GM18519 (cell line): ENCODE data around the gene CTDSPL.
A peak's percentile ranks its signal among the peaks of the same experiment; 100 is the strongest.

Experiments
- ATAC-seq: cut with Tn5 transposase; IDR thresholded peaks from one replicate; pipeline ENCODE4 v1.9.1; 2021; ENCODE audit warnings: mild to moderate bottlenecking, moderate library complexity; ENCODE audit not compliant: unreplicated experiment, low FRiP score

CTDSPL gene

DNA sequence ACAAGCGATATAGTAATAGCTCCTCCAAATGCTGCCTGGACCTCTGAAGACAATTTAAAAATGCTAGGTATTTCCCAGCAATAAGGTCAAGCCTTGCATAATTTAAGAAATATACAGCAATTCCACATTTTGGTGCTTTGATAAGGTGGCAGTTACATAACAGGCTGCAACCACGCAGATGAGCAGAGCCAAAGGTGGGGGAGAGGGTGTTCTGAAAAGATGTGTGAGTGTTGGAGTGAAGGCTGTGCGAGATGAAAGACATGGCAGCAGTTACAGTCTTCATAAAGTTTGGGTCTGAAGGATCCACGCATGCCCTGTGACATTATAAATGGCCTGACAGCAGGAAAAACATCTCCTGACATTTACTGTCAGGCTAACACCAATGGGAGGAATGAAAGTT, 26.1 kb downstream of the CTDSPL start:
- ATAC-seq, result no peak

DNA sequence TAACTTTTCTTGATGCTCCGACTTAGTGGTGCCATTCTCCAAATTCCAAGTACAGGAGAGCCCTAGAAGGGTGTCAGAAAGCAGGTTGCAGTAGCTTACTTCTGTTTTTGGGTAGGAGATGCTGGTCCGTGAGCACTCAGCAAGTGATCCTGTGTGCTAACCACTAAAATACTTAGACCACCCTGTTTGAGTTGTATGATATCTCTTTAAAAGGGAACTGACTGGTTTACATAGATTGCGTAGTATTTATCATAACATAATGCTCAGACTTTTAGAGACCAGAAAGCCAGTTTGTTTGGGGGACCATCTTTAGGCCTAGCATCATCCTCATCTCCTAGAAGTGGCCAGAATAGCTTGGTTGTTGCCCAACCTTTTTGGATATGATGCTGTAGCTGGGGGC, 26.7 kb downstream of the CTDSPL start:
- no peak for ATAC-seq

DNA sequence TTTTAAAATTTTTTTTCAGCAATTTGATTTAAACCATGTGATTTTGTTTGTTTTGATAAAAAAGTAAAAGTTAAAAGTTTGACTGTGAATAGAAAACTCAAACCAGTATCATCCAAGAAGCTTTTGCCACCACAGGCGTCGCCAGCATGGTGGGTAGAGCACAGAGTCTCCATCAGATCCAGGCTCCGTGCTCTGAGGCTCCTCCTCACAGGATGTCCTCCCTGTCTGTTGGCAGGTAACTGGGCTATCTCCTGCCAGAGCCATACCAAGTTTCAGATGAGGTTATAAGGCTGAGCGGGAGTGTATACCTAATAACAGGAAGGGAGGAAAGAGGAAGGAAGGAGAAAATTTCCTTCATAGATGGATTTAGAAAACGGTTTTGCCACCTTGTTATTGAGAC, 28.8 kb downstream of the CTDSPL start:
- ATAC-seq, result no peak

DNA sequence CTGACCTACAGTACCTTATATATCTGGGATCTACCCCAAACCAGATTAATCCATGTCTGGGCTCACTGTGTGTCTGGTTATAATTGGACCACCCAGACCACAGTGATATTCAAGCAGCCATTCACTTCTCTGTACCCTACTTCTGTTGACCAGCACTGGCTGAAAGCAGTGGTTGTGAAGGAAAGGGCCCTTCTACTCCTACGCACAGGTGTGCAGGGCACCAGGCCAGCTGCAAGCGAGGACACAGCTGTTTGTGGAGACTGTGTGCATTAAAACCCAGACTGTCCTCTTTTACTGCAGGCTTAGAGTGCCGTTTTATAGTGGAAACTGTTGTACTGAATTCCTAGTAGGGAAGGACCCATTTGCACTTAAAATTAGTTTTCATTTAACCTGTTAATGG, 29.5 kb downstream of the CTDSPL start:
- ATAC-seq, result no peak

DNA sequence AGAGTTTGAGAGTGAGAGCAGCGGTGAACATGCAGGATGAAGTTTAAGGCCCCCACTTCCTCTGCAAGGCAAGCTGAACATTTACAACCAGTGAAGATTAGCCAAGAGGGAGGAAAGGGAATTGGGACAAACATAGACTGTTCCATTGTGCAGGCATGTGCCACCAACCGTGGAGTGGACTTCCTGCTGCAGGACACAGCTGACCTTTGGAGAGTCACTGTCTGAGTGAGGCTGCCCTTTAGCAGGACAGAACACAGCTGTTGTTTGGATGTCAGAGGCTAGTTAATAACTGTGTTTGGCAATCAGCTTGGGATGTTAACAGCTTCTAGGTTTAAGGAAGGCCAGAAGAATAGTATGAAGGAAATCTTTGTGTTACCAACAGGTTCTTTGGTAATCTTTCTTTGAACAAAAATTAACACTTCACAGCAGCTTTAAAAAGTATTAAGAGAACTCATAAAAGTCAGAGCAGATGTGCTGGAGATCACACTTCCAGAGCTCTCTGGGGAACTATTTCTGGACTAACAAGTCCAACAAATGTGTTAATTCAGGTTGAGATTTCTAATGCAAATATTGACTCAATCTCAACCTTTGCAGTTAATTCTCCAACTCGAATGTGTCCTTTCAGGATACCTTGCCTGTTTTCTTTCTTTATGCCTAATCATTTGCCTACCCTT, 31.4 kb downstream of the CTDSPL start:
- no peak for ATAC-seq

DNA sequence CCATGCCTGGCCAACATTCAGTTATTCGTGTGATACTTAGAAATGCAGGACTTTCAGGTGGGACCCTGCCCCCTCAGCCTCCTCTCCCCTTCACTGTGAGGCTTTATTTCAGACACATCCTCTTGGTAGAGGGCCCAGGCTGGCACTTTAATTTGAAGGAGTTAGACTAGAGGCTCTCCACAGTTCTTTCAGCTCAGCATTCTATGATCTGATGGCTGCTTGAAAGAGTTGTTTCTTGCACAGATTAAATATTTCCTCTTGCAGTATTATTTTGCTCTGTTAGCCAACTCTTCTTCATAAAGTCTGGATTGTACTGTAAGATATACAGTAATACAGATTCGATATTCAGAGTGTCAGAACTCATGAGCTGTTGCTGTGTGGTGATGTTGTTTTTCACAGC, 35.1 kb downstream of the CTDSPL start:
- ATAC-seq, result no peak

DNA sequence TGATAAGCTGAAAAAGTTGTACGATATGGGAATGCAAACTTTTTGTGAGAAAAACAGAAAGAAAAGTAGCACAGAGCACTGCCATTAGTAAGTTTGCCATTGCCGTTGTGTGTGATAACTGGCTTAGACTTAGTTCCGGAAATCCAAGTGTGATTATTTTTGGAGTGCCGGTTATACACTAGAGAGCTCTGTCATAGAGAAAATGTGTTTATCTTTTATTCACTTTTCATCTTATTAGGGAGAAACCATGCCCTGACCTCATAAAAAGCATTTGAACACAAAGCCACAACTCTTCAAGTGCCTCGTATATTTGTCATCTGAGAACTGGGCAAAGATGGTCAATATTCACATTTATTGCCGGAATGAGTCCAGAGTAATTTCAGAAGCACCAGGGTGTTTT, 36.1 kb downstream of the CTDSPL start:
- no peak for ATAC-seq

DNA sequence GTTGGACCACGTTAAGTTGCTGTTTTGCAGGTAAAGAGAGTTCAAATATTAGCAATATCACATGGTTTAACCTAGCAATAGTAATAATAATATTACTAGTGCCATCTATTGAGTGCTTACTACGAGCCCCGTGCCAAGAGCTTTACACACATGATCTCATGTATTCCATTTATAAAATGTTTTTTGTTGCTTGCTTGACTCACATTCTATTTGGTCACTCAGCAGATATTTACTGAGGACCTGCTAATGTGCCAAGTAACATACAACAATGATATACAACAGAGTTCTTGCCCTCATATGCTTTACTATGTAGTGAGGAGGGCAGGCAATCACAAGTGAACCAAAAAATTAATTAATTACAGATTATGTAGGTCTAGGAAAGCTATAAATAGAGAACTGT, 36.7 kb downstream of the CTDSPL start:
- ATAC-seq, result no peak

DNA sequence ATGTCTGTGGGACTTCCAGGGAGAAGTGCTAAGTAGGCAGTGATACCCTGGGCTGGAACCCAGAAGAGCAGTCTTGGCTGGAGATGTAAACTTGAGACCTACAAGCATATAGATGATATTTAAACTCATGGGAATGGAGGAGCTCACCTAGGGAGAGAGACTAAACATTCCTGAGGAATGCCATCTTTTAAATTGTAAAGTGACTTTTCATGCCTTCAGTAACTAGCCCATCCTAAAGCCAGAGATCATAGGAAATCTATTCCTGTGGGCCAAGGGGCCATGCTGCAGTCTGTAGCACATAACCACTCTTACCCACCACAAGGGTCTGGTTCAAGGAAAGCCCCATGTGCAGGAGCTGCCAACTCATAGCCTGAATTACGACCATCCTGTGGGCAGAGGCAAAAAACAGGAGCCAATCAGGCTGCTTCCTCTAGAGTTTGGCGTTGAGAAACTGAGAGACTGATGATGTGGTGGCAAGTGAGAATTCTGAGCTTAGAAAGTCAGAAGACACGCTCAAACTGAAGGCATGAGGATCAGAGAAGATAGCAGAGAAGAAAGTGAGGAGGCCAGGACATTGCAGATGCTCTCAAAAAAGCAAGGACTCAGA, 37.5 kb downstream of the CTDSPL start:
- ATAC-seq, result no peak

DNA sequence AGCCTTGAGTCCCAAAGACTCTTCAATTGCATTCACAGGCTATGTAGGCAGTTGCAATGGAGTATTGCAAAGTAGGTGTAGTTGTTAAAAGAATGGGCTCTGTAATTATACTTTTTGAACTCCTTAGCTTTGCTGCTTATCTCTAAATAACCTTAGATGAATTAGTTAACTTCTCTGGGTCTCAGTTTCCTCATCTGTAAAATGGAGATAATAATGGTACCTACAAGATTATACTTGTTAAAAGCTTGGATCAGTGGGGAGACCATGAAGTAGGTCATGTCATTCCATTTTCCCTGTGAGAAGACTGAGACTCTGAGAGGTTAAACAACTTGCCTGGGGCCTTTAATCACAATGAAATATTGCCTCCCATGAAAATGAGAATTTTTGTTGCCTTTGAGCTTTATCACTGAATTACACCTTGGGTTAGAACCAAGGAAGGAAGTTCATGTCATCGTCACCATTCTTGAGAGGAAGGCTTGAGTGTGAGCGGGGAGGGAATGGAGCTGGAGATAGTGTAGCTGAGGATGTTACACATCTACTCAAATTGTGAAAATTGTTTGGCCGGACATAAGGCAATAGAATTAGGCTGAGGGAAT, 38.1 kb downstream of the CTDSPL start:
- no peak for ATAC-seq

DNA sequence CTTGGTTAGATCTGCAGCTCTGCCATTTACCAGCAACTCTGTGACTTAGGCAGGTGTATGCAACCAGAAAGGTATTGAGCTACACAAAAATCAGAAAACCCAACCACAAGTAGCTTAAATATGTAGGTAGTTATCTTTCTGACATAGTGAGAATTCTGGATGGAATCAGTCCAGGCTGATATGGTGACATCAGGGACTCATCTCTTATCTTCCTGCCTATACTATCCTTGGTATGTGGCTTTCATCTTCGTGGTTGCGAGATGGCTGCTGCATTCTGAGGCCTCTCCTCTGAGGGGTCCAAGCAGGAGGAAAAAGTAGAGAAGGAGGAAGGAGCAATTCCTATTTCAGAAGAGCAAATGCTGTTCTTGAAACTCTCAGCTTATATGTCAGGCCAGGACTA, 40.0 kb downstream of the CTDSPL start:
- no peak for ATAC-seq

DNA sequence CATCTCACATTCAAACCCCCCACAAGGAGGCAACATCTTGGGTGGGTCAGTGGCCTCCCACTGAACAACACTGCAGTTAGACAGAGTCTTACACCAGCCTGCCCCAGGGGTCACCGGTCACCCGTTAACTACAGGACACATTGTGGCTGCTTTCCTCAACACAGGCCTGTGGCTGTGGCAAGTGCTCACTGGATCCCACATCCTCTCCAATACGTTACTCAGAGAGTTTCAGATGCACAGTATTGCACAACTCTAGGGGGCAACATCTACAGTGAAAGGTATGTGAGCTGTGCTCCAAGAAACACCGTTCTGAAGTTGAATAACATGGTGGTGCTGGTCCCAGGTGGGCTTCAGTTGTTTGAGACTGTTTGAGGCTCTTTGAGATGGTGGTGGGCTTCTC, 41.0 kb downstream of the CTDSPL start:
- no peak for ATAC-seq

DNA sequence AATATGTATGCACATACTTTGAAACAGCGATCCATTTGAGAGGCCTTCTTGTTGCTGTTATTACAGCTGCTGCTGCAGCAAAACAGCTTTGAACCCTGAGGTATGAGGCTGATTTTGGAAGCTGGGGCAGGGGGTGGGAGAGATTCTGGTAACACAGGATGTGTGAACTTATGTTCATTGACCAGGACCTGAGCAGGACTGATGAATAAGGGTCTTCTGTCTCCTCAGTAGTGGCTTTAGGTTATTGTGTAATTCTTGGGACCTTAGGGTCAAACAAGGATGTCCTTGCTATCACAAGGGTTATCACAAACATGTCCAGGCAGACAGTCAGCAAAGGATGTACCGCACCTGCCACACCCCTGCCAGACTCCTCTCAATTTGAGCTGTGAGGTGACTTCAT, 41.6 kb downstream of the CTDSPL start:
- no peak for ATAC-seq

DNA sequence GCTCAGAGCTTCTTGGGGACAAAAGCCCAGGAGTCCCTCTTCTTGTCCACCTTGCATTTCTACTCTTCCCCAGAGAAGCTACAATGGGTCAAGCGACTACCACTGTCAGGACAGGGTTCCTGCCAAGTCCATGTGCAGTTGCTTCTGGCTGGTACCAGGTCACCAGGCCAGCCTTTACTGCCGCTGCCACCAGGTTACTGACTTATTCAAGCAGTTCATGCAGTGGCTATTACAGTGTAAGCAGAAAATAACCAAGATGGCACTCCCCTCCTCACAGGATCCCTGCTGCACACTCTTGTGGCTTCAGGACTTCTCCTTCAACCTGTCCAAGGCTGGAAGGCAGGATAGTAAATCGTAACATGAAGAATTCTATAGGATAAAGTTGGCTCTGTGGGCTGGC, 42.1 kb downstream of the CTDSPL start:
- ATAC-seq, result no peak

DNA sequence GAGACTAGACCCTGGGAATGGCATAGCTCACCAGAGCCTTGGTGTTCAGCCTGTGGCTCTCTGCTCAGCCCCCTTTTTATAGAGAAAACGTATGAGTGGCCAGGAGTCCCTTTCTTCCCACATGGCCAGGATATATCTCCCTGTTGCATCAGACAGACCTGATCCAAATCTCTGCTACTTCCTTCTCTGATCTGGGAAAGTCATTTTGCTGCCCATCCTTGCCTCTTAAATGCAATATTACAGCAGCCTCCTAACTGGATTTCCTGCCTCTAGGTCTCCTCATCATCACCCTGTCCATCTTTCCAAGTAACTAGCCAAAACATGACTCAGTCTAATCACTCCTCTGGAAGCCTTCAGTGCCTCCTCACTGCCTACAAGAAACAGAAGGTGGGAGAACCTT, 42.9 kb downstream of the CTDSPL start:
- ATAC-seq, result no peak

DNA sequence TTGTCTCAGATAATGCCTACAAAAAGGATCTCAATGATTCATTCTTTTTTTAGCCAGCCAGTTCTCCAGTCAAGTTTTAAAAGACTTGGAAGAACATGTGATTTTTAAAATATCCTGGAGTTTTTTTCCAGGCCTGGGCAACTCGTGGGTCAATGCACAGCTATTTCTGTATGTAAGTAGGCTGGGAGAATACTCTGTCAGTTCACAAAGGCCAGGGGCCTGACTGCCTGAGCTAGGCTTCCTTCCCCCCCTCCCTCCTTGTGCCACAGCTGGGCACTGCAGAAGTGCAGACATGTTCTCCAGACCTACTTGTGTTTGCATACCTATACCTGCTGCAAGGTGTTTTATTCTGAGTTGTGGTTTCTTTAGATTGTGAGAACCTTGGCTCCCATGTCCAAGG, 43.7 kb downstream of the CTDSPL start:
- no peak for ATAC-seq

DNA sequence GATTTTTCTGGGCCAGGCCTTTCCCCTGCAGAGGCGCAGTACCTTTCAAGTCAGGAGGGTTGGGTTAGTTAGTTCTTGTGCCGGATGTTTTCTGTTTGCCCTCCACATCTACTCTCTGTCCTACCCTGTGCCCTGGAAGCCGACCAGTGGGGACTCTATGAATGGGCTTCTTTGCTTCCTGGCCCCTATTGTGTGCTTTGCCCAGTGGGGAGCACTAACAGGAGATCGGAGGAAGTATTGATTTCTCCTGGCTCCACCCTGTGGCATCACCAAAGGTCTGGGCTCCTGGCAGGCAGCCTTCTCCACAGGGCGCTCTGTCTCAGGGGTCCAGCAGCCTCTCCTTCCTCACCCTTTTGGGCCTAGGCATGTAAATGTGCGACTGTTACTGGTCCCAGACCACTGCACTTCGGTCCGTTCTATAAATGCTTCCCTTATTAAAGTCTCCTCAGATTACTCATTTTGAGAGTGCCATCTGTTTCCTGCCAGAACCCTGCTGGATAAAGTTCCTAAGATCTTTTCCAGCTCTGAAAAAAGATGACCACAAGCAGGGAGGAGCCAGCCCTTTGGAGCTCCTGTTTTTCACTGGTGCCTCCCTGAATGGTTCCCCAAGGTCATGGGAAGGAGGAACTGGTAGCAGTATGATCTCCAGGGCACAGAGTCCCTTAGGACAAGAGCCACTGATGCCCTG, 44.5 kb downstream of the CTDSPL start:
- no peak for ATAC-seq

DNA sequence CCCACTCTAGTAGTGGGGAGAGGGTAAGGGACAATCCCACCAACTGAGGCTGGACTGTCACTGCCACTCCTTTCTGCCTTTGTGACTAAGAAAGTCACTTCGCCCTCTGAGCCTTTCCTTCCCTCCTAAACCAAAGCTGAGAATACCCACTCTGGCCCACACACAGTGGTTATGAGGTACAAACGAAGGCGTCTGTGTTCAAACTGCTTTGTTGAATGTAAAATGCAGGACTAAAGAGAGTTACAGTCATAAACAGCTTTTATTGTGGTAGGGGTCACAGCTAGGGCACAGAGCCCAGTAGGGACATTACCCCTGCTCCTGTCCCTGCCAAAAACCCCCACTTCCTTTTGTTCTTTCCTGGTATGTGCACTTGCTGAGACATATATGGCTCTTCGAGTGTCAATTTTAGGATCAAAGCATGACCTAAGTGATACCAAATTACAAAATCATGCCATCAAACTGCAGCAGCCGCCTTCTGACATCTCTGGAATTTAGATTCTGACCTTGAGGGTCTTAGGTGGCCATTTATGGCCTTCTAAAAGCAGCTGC, 45.1 kb downstream of the CTDSPL start:
- no peak for ATAC-seq

DNA sequence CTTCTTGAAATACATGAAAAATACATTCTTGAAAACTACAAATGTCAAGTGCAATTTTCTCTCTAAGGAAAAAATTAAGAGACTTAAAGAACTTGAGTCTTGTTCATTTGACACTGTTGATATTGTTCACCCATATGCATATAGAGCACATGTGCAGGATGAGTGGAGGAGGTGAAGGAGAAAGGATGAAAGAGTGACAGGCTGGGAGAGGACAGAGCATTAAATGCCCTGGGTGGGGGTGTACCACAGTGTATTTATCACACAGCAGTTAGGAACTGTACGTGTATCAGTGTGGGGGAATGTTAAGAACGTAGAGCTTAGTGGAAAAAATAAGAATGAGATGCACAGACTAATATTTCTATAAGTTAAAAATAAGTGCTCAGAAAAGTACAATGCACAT, 45.7 kb downstream of the CTDSPL start:
- no peak for ATAC-seq

DNA sequence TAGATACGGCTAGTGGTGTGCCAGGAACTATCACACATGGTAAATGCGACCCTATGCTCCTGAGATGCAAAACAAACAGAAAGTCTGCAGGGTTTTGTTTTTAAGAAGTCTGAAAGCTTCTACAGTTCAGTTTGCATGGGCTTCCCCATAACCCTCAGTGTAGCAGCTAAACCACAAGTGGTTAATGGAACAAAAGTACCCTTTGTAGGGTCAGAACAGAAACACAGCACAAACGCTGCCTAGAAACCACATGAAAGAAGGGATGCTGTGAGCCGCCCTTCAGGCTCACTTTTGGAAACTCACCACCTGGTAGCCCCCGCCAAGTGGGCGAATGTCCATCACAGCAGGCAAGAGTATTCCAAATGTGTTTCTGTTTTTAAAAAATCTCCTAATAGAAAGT, 46.2 kb downstream of the CTDSPL start:
- ATAC-seq, result peak; percentile 80
